GM19452 (cell line): ENCODE measurements around the gene RALGDS.
"Not testable (repeated sequence)": the region's sequence is repeated elsewhere in the genome, so short reads cannot be mapped to it uniquely, and the experiment has no call there.

Experiments
- ATAC-seq: cut with Tn5 transposase; IDR thresholded peaks from one replicate; pipeline ENCODE4 v1.9.1; 2021; ENCODE audit not compliant: unreplicated experiment

RALGDS gene

DNA sequence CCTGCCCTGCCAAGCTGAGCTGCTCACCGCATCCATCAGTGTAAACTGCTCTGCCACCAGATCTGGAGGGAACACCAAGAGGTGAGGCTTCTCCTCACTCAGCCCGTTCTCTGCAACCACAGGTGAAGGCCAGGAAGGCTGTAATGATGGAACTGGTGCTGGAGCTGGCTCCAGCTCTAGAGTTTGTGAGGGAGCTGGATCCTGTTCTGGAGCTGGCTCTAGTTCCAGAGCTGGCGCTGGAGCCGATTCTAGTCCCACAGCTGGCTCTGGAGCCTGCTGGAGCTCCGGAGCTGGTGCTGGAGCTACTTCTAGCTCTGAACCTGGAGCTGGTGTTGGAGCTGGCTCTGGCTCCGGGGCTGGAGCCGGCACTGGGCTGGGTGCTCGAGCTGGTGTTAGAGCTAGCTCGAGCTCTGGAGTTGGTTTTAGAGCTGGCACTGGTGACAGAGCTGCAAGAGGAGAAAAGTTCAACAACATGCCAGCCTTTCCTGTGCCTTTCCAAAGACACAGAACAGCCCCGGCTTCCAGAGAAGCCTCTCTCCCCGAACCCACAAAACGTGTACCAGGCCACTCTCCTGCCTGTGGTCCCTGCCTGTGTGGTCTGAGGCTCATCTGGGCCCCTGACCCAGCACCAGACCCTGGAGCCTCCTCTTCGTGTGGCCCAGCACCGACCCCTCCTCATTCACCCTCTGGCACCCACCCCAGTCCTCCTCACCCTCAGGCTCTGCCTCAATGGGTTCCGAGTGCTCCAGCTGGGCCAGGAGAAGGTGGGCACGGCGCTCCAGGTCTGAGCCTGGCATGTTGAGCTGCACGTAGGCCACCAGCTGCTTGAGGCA, 12.9 kb downstream of the RALGDS start:
- ATAC-seq: no peak

DNA sequence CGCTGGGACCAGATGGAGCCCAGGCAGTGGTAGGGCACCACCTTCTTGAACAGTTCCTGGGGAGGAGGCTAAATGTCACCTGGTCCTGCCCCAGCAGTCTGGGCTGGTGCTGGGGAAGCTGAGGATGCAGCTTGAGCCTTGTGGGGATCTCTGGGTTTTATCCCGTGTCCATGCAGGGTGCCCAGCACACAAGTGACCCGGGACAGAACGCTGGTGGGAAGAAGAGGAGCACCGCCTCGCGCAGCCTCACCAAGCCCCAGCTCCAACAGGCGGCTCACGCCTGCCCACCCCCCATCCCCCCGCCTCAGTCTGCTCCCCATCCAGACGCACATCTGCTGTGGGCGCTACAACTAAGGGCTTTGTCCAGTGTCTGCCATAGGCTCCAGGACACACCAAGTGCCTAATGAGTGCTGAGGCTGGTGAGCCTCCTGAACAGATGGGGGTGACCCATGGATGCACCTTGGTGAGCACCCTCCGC, 13.8 kb downstream of the RALGDS start:
- no peak for ATAC-seq

DNA sequence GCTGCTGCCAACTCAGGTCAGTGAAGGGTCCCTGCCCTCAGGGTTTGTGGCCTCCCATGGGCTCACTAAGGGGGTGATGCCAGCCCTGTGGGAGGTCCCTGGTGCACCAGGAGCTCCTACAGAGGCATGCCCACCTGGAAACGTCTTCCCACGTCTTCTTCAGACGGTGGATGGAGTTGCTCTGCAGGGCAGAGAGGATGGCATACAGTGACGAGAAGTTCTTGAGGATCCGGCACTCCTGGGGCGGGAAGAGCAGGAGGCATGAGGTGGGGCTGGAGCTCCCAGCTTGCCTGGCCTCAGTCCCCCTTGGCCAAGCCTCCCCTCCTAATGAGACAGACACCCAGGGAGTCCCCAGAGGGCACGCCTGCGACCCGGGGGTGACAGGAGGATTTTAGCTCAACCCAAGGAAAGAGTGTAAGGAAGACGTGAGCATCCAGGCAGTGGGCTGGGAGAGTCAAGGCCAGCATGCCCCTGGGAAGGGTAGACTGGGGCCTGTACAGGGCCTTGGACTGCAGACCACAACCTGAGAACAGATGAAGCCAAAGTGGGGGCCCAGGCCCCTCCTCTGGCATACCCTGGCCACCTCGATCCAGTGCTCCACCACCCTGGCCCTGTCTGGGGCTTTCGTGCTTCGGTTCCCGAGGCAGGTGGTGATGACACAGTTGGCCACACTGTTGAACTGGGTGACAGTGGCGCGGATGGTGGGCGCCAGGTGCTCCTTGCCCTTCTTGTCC, 14.4 kb downstream of the RALGDS start:
- no peak for ATAC-seq

DNA sequence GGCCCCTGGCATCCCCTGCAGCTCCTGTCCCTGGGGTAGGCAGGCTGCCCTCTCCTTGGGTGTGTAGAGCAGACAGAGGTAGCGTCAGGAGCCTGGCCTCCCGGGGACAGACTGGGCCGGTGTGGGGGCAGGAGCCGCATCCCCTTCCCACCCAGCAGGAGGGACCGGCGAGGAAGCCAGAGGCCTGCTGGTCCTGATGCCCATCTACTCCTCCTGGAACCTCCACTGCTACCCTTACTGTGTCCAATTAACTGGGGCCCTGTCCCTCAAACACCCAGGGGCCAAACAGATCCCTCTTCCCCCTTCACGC, 15.6 kb downstream of the RALGDS start:
- ATAC-seq: no peak

DNA sequence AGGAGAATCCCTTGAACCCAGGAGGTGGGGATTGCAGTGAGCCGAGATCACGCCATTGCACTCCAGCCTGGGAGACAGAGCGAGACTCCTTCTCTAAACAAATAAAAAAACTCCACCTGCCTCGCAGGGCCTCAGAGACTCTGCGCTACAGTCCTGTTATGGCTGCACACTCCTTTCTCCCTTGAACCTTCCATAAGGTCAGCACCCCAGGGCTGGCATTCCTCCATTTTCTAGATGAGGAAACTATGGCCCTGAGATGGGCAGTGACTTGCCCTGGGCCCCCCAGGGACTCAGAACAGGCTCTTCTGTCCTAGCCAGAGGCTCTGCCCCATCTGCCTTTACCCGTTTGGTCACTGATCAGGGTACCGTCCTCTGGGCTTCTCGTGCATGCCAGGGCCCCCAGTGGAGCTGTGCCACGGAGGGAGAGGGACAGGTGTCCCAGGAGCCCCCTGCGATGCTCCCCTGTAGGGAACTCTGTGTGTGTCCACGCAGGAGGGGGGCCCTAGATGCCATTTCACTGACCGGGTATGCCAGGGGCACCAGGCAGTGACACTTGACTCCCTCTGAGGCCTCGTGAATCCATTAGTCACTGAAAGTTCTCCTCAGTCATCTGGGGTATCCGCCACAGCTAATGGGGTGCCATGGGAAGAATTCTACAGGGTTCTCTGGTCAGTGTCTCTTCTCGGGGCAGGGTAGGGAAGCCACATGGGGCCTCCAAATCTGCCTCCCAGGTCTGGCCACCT, 16.2 kb downstream of the RALGDS start:
- no peak for ATAC-seq

DNA sequence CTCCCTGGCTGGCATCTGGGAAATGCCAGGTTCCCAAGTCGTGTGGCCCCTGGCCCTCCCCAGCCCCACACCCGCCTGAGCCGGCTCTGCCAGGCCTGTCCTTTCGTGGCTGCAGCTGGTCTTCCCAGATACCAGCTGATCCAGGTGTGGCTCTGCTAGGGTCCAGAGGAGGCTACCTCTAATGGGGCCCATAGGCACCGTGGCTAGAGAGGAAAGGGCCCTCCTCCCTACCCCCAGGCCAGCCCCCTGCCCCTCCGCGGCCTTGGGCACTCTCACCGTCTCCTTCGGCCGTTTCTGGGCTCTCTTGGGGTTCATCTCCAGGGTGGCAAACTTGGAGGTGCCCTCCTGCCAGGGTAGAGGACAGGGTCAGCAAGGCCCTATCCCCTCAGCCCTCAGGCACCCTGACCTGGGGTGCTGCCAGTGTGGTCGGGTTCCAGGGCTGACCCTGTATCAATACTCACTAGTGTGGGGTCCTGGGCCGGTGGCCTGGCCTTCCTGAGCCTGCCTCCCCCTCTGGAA, 17.0 kb downstream of the RALGDS start:
- no peak for ATAC-seq

DNA sequence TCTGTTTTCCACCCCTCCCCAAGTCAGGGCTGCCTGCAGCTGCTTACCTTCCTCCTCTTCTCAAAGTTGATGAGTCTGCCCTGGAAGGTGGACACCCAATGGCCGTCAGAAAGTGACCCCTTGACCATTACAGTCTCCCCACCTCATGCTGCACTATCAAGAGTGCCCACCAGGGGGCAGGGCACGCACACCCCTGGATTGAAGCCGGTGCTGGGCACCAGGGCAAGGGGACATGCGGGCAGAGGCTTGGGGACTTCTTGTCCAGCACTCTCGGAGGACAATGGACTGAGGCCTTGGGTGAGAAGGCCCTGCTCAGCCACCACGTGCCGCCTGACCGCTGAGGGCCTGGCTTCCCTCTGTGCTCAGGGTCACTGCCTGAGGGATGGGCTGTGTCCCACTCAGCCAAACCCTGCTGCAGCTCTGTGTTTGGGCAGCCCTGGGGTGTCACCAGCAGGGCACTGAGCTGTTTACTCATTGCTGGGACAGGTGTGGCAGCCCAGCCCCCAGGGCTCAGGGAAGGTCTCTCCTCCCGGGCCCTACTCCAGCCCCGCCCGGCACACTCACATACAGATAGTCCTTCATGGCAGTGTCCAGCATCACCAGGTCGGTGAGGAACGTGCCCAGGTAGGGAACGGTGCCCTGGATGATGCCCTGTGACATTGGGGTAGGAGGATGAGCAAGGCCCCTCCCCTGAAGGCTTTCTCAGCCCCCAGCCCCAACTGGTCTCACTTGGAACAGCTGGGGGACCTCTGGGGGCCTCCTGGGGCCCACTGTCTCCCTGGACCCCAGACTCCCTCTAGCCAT, 17.7 kb downstream of the RALGDS start:
- no peak for ATAC-seq

DNA sequence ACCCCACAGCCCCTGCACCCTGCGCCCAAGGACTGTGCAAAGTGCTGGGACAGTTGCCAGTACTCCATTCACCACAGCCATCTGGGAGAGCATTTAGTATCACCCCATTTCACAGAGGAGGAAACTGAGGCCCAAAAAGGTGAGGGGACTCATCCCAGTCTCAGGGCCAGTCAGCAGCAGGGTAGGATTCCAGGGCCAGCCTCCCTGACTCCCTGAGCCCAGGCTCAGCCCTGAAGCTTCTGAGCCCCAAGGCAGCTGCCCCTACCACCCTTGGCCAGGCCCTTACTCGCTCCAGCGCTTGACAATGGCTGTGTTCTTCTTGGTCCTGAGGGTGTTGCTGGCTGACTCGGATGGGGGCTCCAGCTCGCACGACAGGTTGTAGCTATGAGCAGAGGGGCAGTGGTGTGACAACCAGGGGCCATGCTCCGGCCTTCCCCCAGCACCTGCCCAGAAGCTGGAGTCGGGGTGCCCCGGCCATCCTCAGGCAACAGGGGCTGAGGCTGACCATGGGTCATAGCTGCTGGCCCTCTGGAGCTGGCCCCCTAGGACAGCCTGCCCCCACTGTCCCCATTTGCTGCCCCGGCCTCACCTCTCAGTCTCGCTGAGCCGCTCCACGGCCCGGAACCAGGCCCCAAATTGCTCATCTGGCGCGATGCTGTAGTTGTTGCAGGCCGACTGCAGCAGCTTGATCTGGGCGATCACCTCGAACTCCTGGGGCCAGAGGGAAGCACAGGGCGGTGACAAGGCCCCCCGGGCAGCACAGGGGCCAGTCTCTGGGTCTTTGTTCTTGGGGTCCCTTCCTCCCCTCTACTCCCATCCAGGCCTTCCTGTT, 18.6 kb downstream of the RALGDS start:
- no peak for ATAC-seq

DNA sequence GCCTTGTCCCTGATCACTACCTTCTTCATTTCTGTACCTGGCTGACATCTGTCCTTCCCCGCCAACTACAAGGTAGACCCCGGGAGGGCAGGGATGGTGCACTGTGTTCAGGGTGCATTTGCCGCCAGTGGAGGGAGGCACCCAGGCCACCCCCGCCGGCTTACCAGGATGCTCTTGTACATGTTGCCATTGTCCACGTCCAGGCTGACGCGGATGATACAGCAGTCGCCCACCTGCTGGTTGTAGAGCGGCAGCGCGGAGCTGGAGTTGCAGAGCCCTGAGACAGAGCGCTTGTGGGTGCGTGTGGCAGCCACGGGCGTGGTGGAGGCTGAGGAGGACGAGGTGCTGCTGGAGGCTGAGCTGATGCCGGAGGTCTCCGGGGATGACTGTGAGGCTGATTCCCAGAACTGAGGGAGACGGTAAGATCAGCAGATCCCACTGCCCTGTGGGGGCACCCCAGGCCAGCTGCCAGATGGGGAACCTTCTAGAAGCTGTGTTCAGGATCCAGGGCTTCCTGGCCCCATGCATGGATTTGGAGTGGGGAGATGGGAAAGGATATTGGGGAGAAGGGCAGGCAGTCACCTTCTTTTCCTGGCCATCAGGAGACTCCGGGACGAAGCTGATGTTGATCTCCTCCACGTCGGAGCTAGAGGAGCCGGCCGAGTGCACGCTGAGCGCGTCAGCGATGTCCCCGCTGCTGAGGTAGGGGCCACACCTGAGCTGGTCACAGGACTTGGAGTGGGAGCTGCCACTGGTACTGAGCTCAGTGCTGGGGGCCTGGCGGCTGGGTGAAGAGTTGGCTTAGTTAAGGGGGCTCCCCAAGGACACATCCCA, 19.5 kb downstream of the RALGDS start:
- ATAC-seq: no peak

DNA sequence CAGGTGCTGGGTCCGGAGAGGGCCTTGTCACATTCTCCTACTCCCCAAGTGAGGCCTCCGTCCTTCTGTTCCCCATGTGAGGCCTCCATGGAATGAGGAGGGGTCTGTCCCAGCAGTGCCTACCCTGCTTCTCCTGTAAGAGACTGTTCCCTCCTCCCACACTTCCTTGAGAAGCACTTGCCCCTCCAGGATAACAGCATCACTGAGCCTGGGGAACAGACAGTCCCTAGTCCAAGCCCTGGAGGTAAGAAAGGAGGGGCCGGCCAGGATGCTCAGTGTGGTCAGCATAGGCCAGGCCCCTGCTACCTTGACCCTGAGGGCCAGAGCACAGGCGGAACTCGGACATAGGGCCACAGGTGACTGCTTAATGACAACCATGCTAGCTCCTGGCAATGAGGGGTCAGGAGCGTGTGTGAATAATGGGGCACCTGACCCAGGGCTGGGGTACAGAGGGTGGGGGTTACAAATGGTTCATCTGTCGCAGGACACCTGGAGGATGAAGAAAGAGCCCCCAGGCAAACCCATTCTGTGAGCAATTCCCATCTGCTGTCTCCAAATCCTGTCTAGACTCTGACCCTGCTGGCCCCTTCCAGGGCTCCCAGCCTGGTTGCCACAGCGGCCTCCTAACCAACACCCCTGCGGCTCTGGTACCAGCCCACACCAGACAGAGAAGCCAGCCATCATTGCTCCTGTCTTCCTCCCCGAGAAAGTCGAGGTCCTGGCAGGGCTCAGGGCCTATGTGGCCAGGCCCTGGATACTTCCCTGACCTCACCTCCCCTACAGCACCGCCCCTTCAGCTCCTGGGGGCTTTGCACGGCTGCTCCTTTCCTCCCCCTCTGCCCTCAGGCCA, 20.3 kb downstream of the RALGDS start:
- no peak for ATAC-seq

DNA sequence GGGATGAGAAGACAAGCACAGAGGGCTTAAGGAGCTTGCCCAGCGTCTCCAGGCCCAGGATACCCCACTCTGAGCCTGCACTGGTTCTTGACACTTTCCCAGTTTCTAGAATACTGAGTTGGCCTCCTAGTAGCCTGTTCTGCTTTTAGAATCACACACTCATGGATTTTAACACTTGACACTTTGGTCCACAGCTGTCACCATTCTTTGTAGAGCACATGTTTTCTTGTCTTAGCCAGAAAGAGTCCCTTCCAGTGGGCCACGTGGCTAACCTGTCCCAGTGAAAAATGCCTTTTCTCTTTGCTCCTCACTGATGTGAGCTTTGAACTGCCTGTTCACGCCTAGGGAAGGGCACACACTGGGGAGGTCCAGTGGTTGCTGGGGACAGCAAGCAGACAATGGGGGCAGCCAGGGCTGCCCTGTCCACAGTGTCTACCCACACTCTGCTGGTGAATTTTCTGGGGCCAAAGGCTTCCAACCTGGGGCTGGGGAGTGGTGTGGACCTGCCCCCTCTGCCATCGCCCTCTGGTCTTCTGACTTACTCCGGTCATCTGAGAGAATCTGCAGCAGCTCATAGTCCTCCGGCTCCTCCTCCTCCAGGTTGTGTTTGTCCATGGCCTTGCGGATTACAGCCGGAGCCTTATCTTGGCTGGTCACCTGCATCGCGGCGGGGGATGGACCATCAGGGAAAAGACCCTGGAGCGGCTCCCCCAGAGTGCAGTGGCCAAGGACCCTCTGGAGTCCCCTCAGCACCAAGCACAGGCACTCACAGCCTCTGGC, 21.1 kb downstream of the RALGDS start:
- no peak for ATAC-seq

DNA sequence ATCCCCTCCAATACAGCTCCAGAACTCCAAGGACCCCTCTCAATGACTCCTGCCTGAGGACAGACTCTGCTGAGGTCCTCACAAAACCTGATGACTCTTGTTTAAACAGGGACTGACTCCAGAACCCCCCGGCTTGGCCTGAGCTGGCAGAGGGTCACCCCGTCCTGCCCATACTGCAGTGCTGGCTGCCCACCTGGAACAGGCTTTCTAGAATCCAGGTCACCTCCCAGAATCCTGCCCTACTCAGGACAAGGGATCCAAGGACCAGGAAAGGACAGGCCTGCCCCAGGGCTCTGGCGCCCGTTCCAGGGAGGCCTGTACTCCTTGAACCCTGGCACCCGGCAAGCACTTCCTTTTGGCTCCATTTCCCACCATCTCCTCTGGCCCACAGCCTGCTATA, 22.2 kb downstream of the RALGDS start:
- ATAC-seq: no peak

DNA sequence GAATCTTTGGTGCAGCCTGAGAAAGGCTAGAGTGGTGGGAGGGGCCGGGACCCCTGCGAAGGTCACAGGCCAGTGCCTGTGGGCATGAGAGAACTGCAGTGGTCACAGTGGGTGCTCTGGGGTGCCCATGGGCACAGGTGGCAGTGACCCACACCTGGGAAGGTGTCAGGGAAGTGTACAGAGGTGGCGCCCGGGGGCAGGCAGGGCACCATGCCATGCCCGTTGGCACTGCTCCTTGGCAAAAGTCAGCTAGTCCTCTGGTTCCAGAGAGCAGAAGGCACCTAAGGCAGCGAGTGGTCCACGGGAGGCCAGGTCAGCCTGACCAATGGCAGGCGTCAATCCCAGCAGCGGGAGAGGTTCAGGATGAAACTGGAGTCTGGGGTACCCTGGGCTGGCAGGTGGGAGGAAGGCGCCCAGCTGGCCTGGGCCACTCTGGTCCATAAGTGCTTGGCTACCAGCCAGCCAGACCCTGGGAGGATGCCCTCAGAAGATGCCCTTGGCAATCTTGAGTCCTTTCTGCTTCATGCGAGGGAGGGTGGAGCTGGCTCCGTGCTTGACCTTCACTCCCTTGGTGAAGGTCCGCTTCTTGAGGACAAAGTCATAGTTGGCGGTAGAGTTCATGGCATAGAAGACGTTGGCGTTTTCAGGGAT, 22.8 kb downstream of the RALGDS start:
- no peak for ATAC-seq

DNA sequence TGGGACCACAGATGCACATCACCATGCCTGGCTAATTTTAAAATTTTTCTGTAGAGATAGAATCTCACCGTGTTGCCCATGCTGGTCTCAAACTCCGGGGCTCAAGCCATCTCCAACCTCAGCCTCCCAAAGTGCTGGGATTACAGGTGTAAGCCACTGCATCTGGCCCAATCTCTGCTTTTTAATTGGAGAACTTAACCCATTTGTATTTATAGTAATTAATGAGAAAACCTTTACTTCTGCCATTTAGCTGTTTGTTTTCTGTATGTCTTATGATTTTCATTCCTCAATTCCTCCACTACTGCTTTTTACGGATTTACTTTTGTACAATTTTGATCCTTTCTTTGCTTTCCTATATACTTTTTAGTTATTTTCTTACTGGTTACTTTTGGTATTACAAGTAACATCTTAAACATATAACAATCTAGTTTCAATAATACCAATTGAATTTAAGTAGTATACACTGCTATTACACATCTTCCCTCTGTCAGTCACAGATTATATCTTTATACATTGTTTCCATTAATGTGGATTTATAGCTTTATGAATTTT, 26.1 kb downstream of the RALGDS start:
- ATAC-seq: no peak

DNA sequence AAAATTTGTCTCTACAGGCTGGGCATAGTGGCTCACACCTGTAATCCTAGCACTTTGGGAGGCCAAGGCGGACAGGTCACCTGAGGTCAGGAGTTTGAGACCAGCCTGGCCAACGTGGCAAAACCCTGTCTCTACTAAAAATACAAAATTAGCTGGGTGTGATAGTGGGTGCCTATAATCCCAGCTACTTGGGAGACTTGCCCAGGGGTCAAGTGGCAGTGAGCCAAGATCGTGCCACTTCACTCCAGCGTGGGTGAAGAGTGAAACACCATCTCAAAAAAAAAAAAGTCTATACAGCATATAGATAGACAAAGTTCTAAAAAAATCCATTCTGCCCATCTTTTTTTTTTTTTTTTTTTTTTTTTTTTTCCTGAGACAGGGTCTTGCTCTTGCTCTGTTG, 26.7 kb downstream of the RALGDS start:
- ATAC-seq: not testable (repeated sequence)

DNA sequence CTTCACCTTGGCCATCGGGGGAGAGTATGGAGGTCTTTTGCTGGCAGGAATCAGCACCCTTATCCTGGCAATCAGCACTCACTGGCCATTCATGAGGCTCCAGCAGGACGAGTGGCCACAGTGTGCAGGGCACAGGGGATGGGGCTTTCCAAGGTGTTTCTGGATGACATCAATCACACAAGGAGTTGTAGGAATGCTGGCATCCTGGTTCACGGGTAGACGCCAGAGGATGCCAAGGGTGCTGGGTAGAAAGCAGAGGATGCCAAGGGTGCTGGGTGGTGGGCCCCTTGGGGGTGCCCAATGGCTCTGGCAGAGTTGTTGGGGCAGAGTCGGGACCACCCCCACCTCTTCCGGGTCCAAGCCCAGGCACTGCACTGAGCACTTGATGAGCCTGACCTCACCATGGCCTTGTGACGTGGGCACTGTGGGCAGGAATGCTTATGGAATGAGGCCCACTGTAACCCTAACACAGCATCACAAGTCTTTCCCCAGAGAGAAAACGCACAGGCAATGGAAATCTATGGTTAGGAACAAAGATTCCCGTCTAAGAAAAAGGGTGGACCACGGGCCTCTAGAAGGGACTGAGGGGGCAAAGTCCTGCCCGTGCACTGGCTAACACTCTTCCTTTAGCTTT, 30.2 kb downstream of the RALGDS start:
- ATAC-seq: no peak
